ENCODE results near the gene C2orf49. TPM values are rescaled to one million over a fixed set of nuclear protein-coding genes. Genes with fewer than 3 reads are reported as not detected.

The C2orf49 gene
- total RNA-seq, 1 experiment from 2014 or later: 17.2 TPM

GRCh38 chr2:105373895-105374401 lies 36.6 kb downstream of the C2orf49 start:
- no TSS peak for BruUV-seq (replicated peaks)
- ChIA-PET POLR2A (no interaction called here), RAD21 (ENCODE audit: low non-redundant PET in 1 of 2, low total read pairs in 2 of 2, uncharacterized antibody in 2 of 2, unreplicated experiment in 2 of 2) (no interaction called here), CTCF (no interaction called here)
- Histone ChIP-seq H3K4me3 (replicated peaks in 1 of 2; ENCODE audit: low read depth in 1 of 2, low read length in 2 of 2) (no peak overlapping the region), H3K9me3 (ENCODE audit: control insufficient read depth in 1 of 2, insufficient read depth in 1 of 2, low read depth in 1 of 2, low read length in 2 of 2) (no peaks in the 10 kb centered on the region), H3K4me1 (ENCODE audit: control insufficient read depth in 1 of 2, insufficient read depth in 2 of 2, low read length in 2 of 2) (no peaks in the 10 kb centered on the region), H3K9ac (ENCODE audit: low read length) (no peak overlapping the region), H3K79me2 (ENCODE audit: insufficient read depth, low read length) (peaks cover 58% of the 10 kb centered on the region), H4K20me1 (ENCODE audit: insufficient read depth) (no peaks in the 10 kb centered on the region), H3K27ac (ENCODE audit: low read depth, low read length) (no peak overlapping the region), H3K9me2 (ENCODE audit: insufficient read depth) (no peaks in the 10 kb centered on the region), H3K27me3 (ENCODE audit: insufficient read depth, low read length) (no peaks in the 10 kb centered on the region), H3K4me2 (ENCODE audit: low read length) (no peak overlapping the region), H2AFZ (ENCODE audit: low read depth, low read length, poor library complexity, severe bottlenecking) (no peak overlapping the region), H3K36me3 (ENCODE audit: control insufficient read depth in 1 of 2, insufficient read depth in 2 of 2, low read length in 2 of 2) (peaks cover 22 to 46% of the 10 kb centered on the region in 2 experiments; a peak in 2 of 4 replicates)
- ATAC-seq (no peak), DNase-seq (ENCODE audit: low read depth, low spot score) (no peak)
- TF ChIP-seq POLR2A (IDR thresholded peaks at IDR 0.05; ENCODE audit: borderline replicate concordance, extremely low read depth, insufficient read depth, insufficient read length) (no peak), ZNF274 (IDR thresholded peaks at IDR 0.05; ENCODE audit: low read depth, low read length) (no peak), REST (IDR thresholded peaks at IDR 0.05; ENCODE audit: low read depth) (no peak), ATF3 (IDR thresholded peaks at IDR 0.05) (no peak), JUND (IDR thresholded peaks at IDR 0.05) (no peak), CBX3 (IDR thresholded peaks at IDR 0.05; ENCODE audit: low read depth) (no peak), CEBPB (IDR thresholded peaks at IDR 0.05; ENCODE audit: low read depth) (no peak)
- intact Hi-C loops (cut with micrococcal nuclease): no loop called here
